Activated CD8-positive, alpha-beta T cell treated with anti-CD3 and anti-CD28 coated beads, Interleukin-2, amount 10 ng/mL, durations not matched to agents 7 days and 5 days (primary cell): Measurements from ENCODE around the gene TMEM131. TPM values are rescaled to one million over a fixed set of nuclear protein-coding genes. Genes with fewer than 3 reads are reported as not detected.
"Not testable (repeated sequence)": the region's sequence is repeated elsewhere in the genome, so short reads cannot be mapped to it uniquely, and the experiment has no call there.

Experiments used
- ATAC-seq: fragments of 150-1000 bp; cut with Tn5 transposase; one replicate; pipeline ENCODE4 v1.10.0; 2021; ENCODE audit warnings: moderate library complexity
- CTCF ChIA-PET: fragments of 350-600 bp; sonication (Branson Sonifier 250); formaldehyde crosslinking; loops from one replicate; lab custom pipeline; 2021; ENCODE audit warnings: antibody characterized with exemption; lab: Charles Lee
- POLR2A ChIA-PET: fragments of 350-600 bp; sonication (Branson Sonifier 250); formaldehyde crosslinking; loops from one replicate; lab custom pipeline; 2021; ENCODE audit warnings: antibody characterized with exemption; lab: Charles Lee
- DNase-seq: peaks from one replicate; pipeline ENCODE4 v3.0.0-alpha.2; 2020
- H3K27ac Mint-ChIP-seq: one replicate; pipeline ENCODE4 v1.8.0; 2021; ENCODE audit warnings: mild to moderate bottlenecking, mixed read lengths
- H3K27me3 Mint-ChIP-seq: one replicate; pipeline ENCODE4 v1.8.0; 2021; ENCODE audit warnings: low read depth, mixed read lengths
- H3K36me3 Mint-ChIP-seq: one replicate; pipeline ENCODE4 v1.8.0; 2021; ENCODE audit warnings: low read depth, mixed read lengths
- H3K4me1 Mint-ChIP-seq: one replicate; pipeline ENCODE4 v1.8.0; 2021; ENCODE audit warnings: low read depth, mixed read lengths
- H3K4me3 Mint-ChIP-seq: one replicate; pipeline ENCODE4 v1.8.0; 2021; ENCODE audit warnings: mild to moderate bottlenecking, mixed read lengths
- H3K9me3 Mint-ChIP-seq: one replicate; pipeline ENCODE4 v1.8.0; 2022; ENCODE audit warnings: mixed read lengths; ENCODE audit not compliant: insufficient read depth
- total RNA-seq, 2 experiments: library from RNA; stranded (reverse); gene quantifications; one replicate each; pipeline ENCODE4 v1.2.3, GENCODE V29; 2021

TMEM131 gene
- total RNA-seq, 2 experiments from 2014 or later = 35.9 to 40.7 TPM

DNA sequence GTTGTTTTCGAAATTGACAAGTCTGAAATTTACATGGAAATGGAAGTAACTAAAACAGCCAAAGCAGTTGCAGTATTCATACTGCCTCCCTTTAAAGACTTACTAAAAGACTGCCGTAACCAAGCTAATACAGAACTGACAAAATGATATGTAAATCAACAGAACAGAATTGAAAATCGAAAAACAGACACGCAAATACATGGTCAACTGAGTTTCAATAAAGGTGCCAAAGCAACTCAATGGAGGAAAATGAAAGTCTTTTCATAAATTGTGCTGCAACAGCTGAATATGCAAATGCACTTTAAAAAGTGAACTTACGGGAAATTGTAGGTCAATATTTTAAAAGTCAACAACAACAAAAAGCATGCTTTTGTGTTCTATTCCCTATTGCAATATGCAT lies 34.2 kb downstream of the TMEM131 start:
- ATAC-seq (no peak), DNase-seq (no peak)
- Mint-ChIP-seq H3K4me3 (no peak overlapping the region), H3K9me3 (no peaks in the 10 kb centered on the region), H3K4me1 (peaks cover 19% of the 10 kb centered on the region), H3K27ac (no peak overlapping the region), H3K36me3 (peaks cover 6% of the 10 kb centered on the region), H3K27me3 (no peaks in the 10 kb centered on the region)
- POLR2A ChIA-PET = no interaction called here
- CTCF ChIA-PET = no interaction called here

DNA sequence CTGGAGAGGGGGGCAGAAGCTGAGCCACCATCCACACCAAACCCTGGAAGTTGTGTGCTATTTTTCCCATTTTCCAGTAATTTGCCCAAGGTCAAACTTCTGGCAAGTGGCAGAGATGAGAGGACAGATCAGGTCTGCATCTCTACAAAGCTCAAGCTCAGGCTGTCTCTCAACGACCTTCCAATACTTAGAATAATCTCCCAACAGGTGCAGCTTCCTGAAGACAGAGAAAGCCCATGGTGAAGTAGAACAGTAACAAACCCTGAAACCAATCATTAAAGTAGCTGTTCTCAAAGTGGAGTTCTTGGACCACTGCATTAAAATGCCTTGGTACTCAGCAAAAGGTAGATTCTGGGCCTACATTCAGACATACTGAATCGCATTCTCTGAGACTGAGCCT lies 37.6 kb downstream of the TMEM131 start:
- Mint-ChIP-seq H3K27ac (no peak overlapping the region), H3K27me3 (no peaks in the 10 kb centered on the region), H3K4me3 (no peak overlapping the region), H3K4me1 (peaks cover 28% of the 10 kb centered on the region), H3K9me3 (no peaks in the 10 kb centered on the region), H3K36me3 (peaks cover 11% of the 10 kb centered on the region)
- ATAC-seq (no peak), DNase-seq (no peak)
- ChIA-PET CTCF (no interaction called here), POLR2A (no interaction called here)

DNA sequence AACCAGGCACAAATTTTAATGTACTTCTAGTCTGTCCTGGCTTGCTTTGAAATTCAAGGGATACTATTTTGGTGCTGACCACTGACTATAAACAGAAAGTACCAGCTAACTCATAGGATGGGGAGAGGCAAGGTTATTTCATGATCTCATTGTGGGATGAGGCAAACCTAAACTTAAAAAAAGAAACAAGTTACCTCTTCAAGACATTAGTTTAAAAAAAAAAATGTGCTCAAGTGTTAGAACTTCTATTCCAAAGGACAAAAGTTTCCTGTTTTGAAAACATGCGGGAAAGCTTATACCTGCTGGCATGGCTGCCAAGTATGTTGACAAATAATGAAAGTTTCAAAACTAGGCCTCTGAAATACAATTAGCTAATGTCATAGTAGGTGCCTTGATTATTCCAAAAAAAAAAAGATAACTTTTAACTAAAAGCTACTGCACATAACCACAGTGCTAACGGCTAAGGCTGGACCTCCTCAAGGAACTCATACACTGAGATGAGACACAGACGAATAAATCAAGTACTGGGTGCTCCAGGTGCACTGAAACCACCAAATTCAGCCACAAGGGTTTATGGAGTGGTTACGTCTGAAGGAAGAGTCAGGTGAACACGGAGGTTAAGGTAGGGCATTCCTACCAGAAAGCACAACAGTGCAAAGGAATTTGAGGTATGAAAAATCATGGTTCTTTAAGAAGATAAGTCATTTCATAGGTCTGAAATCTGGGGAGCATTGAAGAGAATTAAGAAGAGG lies 38.1 kb downstream of the TMEM131 start:
- no peak for DNase-seq
- no peak overlapping the region for H3K27ac Mint-ChIP-seq
- no peak overlapping the region for H3K4me3 Mint-ChIP-seq
- peaks cover 11% of the 10 kb centered on the region for H3K36me3 Mint-ChIP-seq
- H3K4me1 Mint-ChIP-seq = peaks cover 22% of the 10 kb centered on the region
- POLR2A ChIA-PET = no interaction called here
- CTCF ChIA-PET = no interaction called here
- no peak for ATAC-seq
- no peaks in the 10 kb centered on the region for H3K9me3 Mint-ChIP-seq
- H3K27me3 Mint-ChIP-seq = no peaks in the 10 kb centered on the region

DNA sequence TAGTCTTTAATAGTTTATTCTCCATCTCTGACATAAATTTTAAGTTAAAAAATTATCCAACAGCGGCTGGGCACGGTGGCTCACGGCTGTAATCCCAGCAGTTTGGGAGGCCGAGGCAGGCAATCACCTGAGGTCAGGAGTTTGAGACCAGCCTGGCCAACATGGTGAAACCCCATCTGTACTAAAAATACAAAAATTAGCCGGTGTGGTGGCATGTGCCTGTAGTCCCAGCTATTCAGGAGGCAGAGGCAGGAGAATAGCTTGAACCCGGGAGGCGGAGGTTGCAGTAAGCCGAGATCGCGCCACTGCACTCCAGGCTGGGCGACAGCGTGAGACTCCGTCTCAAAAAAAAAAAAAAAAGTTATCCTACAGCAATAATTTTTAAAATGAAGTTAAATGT lies 39.0 kb downstream of the TMEM131 start:
- CTCF ChIA-PET, DNase-seq, H3K27me3 Mint-ChIP-seq, POLR2A ChIA-PET, H3K9me3 Mint-ChIP-seq, H3K4me3 Mint-ChIP-seq, ATAC-seq, H3K27ac Mint-ChIP-seq: not testable (repeated sequence)
- Mint-ChIP-seq H3K36me3 (peaks cover 11% of the 10 kb centered on the region), H3K4me1 (peaks cover 23% of the 10 kb centered on the region)

DNA sequence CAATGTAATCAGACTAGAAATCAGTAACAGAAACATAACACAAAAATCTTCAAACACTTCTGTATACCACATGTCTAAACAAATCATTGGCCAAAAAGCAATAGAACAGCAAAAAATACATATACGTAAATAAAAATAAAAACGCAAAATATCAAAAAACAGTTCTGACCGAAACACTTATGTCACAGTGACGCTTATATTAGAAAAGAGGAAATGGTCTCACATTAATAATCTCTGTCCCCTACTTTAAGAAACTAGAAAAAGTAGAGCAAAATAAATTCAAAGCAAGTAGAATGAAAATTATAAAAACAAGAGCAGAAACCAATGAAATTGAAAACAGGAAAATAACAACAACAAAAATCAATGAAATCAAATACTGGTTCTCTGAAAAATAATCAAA lies 41.9 kb downstream of the TMEM131 start:
- POLR2A ChIA-PET = no interaction called here

DNA sequence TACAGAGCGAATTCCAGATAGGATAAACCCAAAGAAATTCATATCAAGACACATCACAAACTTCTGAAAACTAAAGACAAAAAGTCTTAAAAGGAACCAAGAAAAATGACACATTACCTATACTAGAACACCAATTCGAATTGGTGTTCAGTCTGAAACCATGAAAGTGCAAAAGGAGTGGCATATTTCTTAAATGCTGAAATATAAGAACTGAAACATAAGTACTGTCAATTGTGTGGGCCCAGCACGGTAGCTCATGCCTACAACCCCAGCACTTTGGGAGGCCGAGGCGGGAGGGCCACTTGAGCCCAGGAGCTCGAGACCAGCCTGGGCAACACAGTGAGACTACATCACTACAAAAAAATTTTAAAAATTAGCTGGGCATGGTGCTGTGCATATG lies 43.4 kb downstream of the TMEM131 start:
- ChIA-PET CTCF (no interaction called here), POLR2A (no interaction called here)
- no peak overlapping the region for H3K4me3 Mint-ChIP-seq
- H3K27ac Mint-ChIP-seq = no peak overlapping the region
- no peak for ATAC-seq
- no peaks in the 10 kb centered on the region for H3K9me3 Mint-ChIP-seq
- no peaks in the 10 kb centered on the region for H3K27me3 Mint-ChIP-seq
- peaks cover 20% of the 10 kb centered on the region for H3K4me1 Mint-ChIP-seq
- DNase-seq = no peak
- H3K36me3 Mint-ChIP-seq = peaks cover 13% of the 10 kb centered on the region

More for the DNA sequence above, 41.9 kb downstream of the TMEM131 start:
- Mint-ChIP-seq H3K9me3 (no peaks in the 10 kb centered on the region), H3K27ac (no peak overlapping the region), H3K36me3 (peaks cover 8% of the 10 kb centered on the region), H3K27me3 (no peaks in the 10 kb centered on the region), H3K4me1 (peaks cover 25% of the 10 kb centered on the region), H3K4me3 (no peak overlapping the region)
- no peak for ATAC-seq
- DNase-seq = no peak
- CTCF ChIA-PET = no interaction called here

DNA sequence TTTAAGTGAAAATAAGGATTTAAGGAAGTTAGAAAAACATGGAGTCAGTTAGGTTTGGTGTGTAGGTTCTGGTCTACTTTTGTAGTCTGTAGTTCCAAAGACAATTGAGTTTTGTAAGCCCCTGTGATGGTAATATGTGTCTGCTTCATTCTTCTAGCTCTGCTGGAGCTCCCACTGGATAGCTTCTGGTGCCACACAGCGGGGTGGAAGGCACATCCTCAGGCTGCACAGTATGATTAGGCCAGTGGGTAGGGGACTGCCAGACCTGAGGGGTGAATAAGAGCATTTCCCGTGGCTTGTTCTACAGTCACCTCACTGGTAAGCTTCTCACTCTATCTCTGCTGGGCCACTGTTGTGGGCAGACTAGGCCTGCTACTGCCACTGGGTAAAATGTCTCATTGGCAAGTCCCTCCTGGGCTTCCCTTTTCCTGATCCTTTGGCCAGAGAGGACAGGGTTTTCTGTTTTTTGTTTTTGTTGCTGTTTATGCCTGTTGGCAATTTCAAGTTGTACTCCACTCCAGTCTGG lies 44.5 kb downstream of the TMEM131 start:
- Mint-ChIP-seq H3K27ac (no peak overlapping the region), H3K4me1 (peaks cover 18% of the 10 kb centered on the region), H3K4me3 (no peak overlapping the region), H3K36me3 (peaks cover 13% of the 10 kb centered on the region), H3K9me3 (no peaks in the 10 kb centered on the region), H3K27me3 (no peaks in the 10 kb centered on the region)
- CTCF ChIA-PET = no interaction called here
- POLR2A ChIA-PET = no interaction called here
- DNase-seq = no peak
- ATAC-seq = no peak

DNA sequence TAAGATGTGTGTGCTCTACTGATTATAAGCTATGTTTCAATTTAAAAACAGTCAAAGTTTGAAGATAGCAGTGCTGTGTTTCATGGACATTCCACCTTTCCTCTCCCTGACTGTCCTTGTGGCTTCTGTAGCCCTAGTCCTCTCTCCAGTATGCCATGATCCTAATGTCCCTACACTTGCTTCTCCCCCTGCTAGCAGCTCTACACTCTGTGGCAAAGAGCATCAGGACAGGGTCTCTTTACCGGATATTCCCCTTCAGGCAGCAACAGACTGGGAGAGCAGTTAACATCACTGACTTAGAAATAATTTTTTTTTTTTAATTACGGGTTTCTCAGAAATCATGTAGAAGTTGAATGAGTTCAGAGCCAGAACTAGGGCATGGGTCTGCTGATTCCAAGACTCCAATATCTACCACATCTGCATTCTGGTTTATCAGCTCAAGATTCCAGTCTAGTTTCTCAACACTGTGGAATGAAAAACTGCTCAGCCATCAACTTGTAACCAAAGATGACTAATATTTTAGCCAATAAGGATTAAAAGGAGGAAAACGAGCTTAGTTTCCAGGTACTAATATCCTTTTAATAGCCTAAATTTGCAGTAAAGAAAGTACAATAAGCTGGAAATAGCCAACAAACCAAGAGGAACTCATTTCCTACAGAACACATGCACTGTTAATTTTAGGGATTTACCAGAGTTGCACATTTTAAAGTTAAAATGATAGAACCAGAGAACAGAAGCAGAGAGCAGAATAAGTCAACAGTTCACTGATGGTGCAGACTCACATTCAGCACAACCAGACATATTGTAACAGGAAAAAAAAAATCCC lies 45.2 kb downstream of the TMEM131 start:
- DNase-seq = no peak
- H3K27ac Mint-ChIP-seq = no peak overlapping the region
- H3K4me3 Mint-ChIP-seq = no peak overlapping the region
- no peak for ATAC-seq
- peaks cover 13% of the 10 kb centered on the region for H3K36me3 Mint-ChIP-seq
- ChIA-PET CTCF (no interaction called here), POLR2A (no interaction called here)
- no peaks in the 10 kb centered on the region for H3K27me3 Mint-ChIP-seq
- peaks cover 18% of the 10 kb centered on the region for H3K4me1 Mint-ChIP-seq
- H3K9me3 Mint-ChIP-seq = no peaks in the 10 kb centered on the region

DNA sequence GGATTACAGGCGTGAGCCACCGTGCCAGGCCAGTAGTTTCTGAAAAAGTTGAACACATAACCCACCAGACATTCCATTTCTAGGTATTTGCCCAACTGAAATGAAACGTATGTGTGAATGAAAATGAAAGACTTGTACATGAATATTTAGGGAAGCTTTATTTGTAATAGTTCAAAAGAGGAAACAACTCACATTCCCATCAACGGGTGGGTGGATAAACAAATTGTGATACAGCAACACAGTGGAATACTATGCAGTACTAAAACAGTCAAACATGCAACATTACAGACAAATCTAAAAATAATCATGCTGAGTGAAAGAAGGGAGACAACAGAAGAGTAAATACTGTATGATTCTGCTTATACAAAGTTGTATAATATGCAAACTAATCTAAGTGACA lies 46.8 kb downstream of the TMEM131 start:
- Mint-ChIP-seq H3K4me1 (peaks cover 14% of the 10 kb centered on the region), H3K9me3 (no peaks in the 10 kb centered on the region), H3K27ac (no peak overlapping the region), H3K36me3 (peaks cover 9% of the 10 kb centered on the region), H3K27me3 (no peaks in the 10 kb centered on the region), H3K4me3 (no peak overlapping the region)
- ATAC-seq (no peak), DNase-seq (no peak)
- ChIA-PET CTCF (no interaction called here), POLR2A (no interaction called here)

DNA sequence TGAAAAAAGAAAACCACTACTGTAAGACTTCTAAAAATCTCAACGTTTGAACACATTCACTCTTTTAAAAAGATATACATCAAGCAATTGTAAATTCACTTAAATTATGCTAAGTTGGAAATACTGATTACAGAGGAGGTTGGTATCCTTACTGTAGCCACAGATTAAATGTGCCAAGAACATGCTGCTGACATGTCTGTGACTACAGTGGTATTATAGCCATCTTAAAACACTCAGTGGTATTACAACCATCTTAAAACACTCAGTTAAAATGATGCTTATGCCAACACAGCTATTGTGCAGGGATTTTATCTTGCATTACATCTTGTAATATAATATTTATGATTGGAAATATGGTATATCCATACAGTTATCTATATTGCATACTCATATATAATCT lies 50.0 kb downstream of the TMEM131 start:
- POLR2A ChIA-PET = interaction anchor here (0.6 kb wide), 1 partner anchor 47 kb away, joined by 3 read pairs; no protein-coding TSS in a partner anchor
- Mint-ChIP-seq H3K4me1 (peaks cover 3% of the 10 kb centered on the region), H3K27ac (no peak overlapping the region), H3K36me3 (peaks cover 19% of the 10 kb centered on the region), H3K9me3 (no peaks in the 10 kb centered on the region), H3K4me3 (no peak overlapping the region), H3K27me3 (no peaks in the 10 kb centered on the region)
- CTCF ChIA-PET = no interaction called here
- no peak for ATAC-seq
- no peak for DNase-seq

DNA sequence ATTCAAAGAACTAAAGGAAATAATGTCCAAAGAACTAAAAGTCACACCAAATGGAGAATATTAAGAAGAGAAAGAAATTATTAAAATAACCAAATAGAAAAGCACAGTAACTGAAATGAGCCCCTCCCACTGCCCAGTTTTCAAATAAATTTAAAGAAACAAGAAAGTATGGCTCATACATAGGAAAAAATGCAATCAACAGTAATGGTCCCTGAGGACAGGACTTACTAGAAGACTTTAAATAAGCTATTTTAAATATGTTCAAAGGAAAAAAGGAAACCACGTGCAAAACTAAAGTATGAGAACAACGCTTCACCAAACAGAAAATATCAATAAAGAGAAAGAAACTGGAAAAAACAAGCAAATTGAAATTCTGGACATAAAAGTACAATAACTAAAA lies 58.9 kb downstream of the TMEM131 start:
- Mint-ChIP-seq H3K36me3 (peaks cover 20% of the 10 kb centered on the region), H3K4me1 (peaks cover 19% of the 10 kb centered on the region), H3K4me3 (no peak overlapping the region), H3K27ac (no peak overlapping the region), H3K9me3 (peaks cover 4% of the 10 kb centered on the region), H3K27me3 (no peaks in the 10 kb centered on the region)
- CTCF ChIA-PET = no interaction called here
- POLR2A ChIA-PET = no interaction called here
- DNase-seq (no peak), ATAC-seq (no peak)

DNA sequence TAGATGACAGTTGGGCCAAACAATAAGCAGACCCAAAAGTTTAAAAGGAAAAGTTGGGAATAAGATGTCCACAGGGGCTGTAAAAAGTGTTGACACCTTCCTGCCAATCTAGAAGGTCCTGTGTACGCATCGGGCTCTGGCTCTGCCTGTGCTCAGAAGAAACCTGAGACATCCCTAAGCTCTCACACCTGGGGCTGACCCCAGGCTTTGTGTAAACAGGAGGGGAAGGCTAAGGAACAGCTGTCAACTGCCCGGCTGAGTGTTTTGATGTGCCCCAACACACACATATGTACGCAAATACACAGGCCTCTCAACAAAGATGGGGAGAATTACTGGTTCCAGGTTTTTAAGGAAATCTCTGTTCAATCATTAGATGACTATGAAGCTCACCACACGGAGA lies 59.5 kb downstream of the TMEM131 start:
- Mint-ChIP-seq H3K4me1 (peaks cover 19% of the 10 kb centered on the region), H3K36me3 (peaks cover 13% of the 10 kb centered on the region), H3K27me3 (no peaks in the 10 kb centered on the region), H3K4me3 (no peak overlapping the region), H3K9me3 (peaks cover 4% of the 10 kb centered on the region), H3K27ac (no peak overlapping the region)
- DNase-seq = no peak
- POLR2A ChIA-PET = no interaction called here
- CTCF ChIA-PET = no interaction called here
- ATAC-seq = no peak
